ENCODE data around the gene STK40.

GRCh38 chr1:36365381-36365780 is 20.3 kb downstream of the STK40 start:
- no peak for TF ChIP-seq POLR2A (IDR thresholded peaks at IDR 0.05)
- no peak for TF ChIP-seq CTCF (IDR thresholded peaks at IDR 0.05)

Data from uterus (tissue), 2 donors.